Epithelial cell of prostate (primary cell): ENCODE results near the gene ZNF749.
"Not testable (repeated sequence)": the region's sequence is repeated elsewhere in the genome, so short reads cannot be mapped to it uniquely, and the experiment has no call there.

Experiments
- DNase-seq: peaks from one replicate; pipeline ENCODE4 v3.0.0-alpha.2; 2011; ENCODE audit warnings: low read depth, low spot score
- H3K27ac ChIP-seq: fragments of 450-650 bp; 2 replicates; pipeline ENCODE4 v1.5.1; 2017; ENCODE audit warnings: mild to moderate bottlenecking

The ZNF749 gene

GRCh38 chr19:57465680-57466381 lies 30.7 kb downstream of the ZNF749 start:
- H3K27ac ChIP-seq: no peak overlapping the region
- no peak for DNase-seq

DNA sequence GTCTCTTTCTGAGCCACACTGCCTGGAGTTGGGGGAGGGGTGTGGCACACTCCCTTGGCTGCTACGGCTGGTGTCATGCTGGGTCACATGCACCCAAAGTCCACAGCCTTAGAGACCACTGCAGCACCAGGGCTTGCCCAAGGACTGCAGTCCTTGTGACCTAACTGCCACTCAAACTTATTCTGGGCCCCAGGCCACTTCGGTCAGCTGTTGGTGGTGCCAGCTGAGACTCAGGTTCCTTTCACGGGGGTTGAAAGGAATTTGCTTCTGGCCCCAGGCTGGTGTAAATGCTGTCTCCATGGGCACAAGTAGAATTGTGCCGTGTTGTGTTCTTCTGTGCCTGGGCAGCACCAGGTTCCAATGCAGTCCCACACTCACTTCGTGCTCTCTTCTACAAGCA lies 31.4 kb downstream of the ZNF749 start:
- no peak overlapping the region for H3K27ac ChIP-seq
- DNase-seq: no peak

- no peak for DNase-seq
- H3K27ac ChIP-seq: no peak overlapping the region
Measured at GRCh38 chr19:57473646-57474045, 38.5 kb downstream of the ZNF749 start.

DNA sequence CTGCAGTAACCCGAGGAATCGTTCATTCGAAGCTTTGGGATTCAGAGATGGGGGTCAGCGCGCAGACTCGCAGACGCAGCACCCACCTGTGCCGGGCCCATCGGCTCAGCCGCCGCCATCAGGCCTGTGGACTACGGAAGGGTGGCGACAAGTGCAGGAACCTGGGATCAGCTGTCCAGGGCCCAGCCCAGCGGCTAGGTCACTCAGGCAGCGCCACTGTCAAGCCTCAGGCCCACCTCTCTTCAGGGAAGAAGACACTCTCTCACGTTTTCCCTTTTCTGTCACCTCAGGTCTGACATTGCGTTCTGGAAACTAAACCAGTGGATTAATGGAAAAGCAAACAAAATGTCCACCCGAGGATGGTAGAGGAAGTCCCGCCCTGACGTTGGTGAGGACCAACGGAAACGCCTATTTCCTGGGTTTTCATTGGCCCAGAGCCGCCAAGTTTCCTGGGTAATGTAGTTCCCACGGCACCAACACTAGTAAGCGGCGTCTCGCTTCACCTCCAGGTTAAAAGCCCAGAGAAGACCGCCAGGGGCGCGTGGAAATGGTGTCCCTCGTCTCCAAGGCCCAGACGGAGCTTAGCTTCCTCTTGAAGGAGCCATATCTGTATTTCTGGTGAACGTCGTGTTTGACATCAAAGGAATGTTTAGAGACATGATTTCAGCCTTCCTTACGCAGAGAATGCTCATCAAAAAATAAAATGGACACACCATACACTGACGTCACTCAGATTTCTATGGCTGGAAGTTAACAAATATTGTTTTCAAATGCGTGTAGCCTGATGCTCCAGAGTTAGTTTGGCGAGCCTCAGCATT lies 42.3 kb downstream of the ZNF749 start, which contains the start of gene ZNF772:
Gene ZNF772 (minus strand): TSS at position 376 of the 818 bp plus-strand sequence. CDS start 257 bp downstream, at position 119.
- peak within 1 kb of the TSS; percentile 46 for H3K27ac ChIP-seq
- peak; percentile 74 for DNase-seq

GRCh38 chr19:57487477-57488298 lies 52.6 kb downstream of the ZNF749 start, which contains the start of gene ZNF419:
Gene ZNF419, plus strand, starts transcription at chr19:57487750. Its CDS starts 201 bp downstream, at chr19:57487951.
- DNase-seq: peak; percentile 80
- peak within 1 kb of the TSS; percentile 81 for H3K27ac ChIP-seq

DNA sequence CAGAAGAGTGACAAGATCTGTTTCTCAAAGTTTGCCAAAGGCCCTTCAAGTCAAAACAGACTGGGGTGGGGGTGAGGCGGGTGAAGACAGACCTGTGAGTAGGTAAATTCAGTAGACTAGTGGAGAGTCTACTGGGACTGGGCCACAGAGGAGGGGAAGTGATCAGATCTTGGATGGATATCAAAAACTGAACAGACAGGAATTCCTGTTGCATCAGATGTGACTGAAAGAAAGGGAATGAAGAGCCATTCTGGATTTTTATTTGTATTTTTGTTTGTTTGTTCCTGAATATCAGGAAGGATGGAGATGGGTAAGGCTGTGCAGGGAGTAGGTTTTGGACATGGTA lies 53.1 kb downstream of the ZNF749 start:
- peak overlapping the region; percentile 81 for H3K27ac ChIP-seq
- DNase-seq: not testable (repeated sequence)
